ENCODE results near the gene SCAF11. TPM values are rescaled to one million over a fixed set of nuclear protein-coding genes. Genes with fewer than 3 reads are reported as not detected.
A peak's percentile ranks its signal among the peaks of the same experiment; 100 is the strongest.

Gene SCAF11
- total RNA-seq, 1 donor from 2014 or later, result 107 TPM

- no peak overlapping the region for H3K27ac Mint-ChIP-seq
- H3K36me3 Mint-ChIP-seq, result peaks cover 36% of the 10 kb centered on the region
- no peak overlapping the region for H3K4me3 Mint-ChIP-seq
- H3K4me1 Mint-ChIP-seq (ENCODE audit: unreplicated experiment), result peaks cover 13% of the 10 kb centered on the region
- no peaks in the 10 kb centered on the region for H3K27me3 Mint-ChIP-seq
- TF ChIP-seq CTCF (conservative IDR thresholded peaks at IDR 0.05), result no peak
- H3K9me3 Mint-ChIP-seq, result no peaks in the 10 kb centered on the region
- no peak for DNase-seq (ENCODE audit: extremely low spot score, unreplicated experiment)
These were observed 15.5 kb downstream of the SCAF11 start for GRCh38 chr12:45974883-45975282.

GRCh38 chr12:45974171-45974719 lies 16.1 kb downstream of the SCAF11 start:
- Mint-ChIP-seq H3K27ac (no peak overlapping the region), H3K4me3 (no peak overlapping the region), H3K27me3 (no peaks in the 10 kb centered on the region), H3K36me3 (peaks cover 38% of the 10 kb centered on the region), H3K4me1 (ENCODE audit: unreplicated experiment) (peaks cover 16% of the 10 kb centered on the region), H3K9me3 (no peaks in the 10 kb centered on the region)
- no peak for DNase-seq (ENCODE audit: extremely low spot score, unreplicated experiment)
- no peak for TF ChIP-seq CTCF (conservative IDR thresholded peaks at IDR 0.05)

- H3K4me3 Mint-ChIP-seq, result no peak overlapping the region
- H3K36me3 Mint-ChIP-seq, result peaks cover 40% of the 10 kb centered on the region
- peaks cover 17% of the 10 kb centered on the region for H3K4me1 Mint-ChIP-seq (ENCODE audit: unreplicated experiment)
- no peak overlapping the region for H3K27ac Mint-ChIP-seq
- DNase-seq (ENCODE audit: extremely low spot score, unreplicated experiment), result no peak
- H3K27me3 Mint-ChIP-seq, result no peaks in the 10 kb centered on the region
- H3K9me3 Mint-ChIP-seq, result no peaks in the 10 kb centered on the region
- TF ChIP-seq CTCF (conservative IDR thresholded peaks at IDR 0.05), result no peak
These were observed 16.8 kb downstream of the SCAF11 start for GRCh38 chr12:45973526-45973925.

GRCh38 chr12:45970391-45970790 lies 20.0 kb downstream of the SCAF11 start:
- no peaks in the 10 kb centered on the region for H3K27me3 Mint-ChIP-seq
- TF ChIP-seq CTCF (conservative IDR thresholded peaks at IDR 0.05), result no peak
- no peak overlapping the region for H3K4me3 Mint-ChIP-seq
- no peak overlapping the region for H3K27ac Mint-ChIP-seq
- H3K9me3 Mint-ChIP-seq, result no peaks in the 10 kb centered on the region
- no peak for DNase-seq (ENCODE audit: extremely low spot score, unreplicated experiment)
- peaks cover 33% of the 10 kb centered on the region for H3K36me3 Mint-ChIP-seq
- H3K4me1 Mint-ChIP-seq (ENCODE audit: unreplicated experiment), result peaks cover 18% of the 10 kb centered on the region

- TF ChIP-seq CTCF (conservative IDR thresholded peaks at IDR 0.05), result no peak
- DNase-seq (ENCODE audit: extremely low spot score, unreplicated experiment), result no peak
- Mint-ChIP-seq H3K36me3 (peaks cover 33% of the 10 kb centered on the region), H3K4me1 (ENCODE audit: unreplicated experiment) (peaks cover 18% of the 10 kb centered on the region), H3K27me3 (no peaks in the 10 kb centered on the region), H3K27ac (peak overlapping the region; percentile 14), H3K9me3 (no peaks in the 10 kb centered on the region), H3K4me3 (no peak overlapping the region)
These were observed 21.3 kb downstream of the SCAF11 start for GRCh38 chr12:45969084-45969483.

GRCh38 chr12:45966486-45966885 lies 23.9 kb downstream of the SCAF11 start:
- Mint-ChIP-seq H3K4me1 (ENCODE audit: unreplicated experiment) (peaks cover 12% of the 10 kb centered on the region), H3K27me3 (no peaks in the 10 kb centered on the region), H3K4me3 (no peak overlapping the region), H3K9me3 (peaks cover 5% of the 10 kb centered on the region), H3K27ac (no peak overlapping the region), H3K36me3 (peaks cover 45% of the 10 kb centered on the region)
- TF ChIP-seq CTCF (conservative IDR thresholded peaks at IDR 0.05), result no peak
- no peak for DNase-seq (ENCODE audit: extremely low spot score, unreplicated experiment)
